DMS153 (cell line): ENCODE results near the gene RER1.

Experiments
- DNase-seq: peaks from one replicate; lab custom pipeline; 2025; lab: John Stamatoyannopoulos, UW

RER1 gene

DNA sequence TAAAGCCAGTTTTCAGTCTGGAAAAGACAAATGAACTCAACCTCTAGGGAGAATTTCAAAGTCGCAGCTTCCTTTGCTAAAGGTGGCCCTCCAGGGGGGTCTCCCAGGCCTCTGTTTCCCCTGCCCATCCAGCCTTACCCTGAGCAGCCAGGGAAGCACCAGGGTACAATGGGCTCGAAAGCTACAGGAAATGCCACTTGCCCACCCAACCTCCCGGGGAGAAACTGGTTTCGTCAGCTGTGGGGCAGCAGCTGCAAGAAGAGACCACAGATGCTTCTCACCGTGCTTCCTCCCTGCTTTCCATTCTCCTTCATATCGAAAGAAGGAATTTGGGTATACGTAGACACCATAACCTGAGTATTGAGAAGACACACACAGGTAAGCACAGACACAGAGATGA lies 2.0 kb upstream of the RER1 start:
- no peak for DNase-seq

DNA sequence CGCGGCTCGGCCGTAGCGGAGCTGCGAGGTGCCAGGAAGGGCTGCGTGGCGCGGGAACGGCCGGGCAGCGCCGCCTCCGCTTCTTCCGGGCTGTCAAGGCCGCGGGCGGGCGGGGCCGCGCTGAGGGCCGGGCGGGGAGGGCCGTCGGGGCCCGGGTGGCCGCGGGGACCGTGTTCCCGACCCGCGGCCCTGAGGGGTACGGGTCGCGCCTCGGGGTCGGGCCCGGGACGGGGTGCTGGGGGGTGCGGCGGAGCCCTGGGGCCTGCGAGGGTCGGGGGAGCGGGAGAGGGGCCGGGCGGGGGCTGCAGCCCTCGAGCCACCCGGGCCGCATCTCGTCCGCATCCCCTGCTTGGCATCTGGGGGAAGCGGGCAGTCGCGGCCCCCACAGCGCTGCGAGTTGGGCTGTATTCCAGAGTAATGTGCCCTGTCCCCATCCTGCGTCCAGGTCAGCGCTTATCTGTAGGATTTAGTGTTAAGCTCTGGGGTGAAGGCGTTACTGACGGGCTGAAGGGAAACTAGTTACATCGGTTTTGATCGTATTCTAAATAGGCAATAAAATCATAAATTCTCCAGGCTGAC lies 379 bp downstream of the RER1 start:
- no peak for DNase-seq

DNA sequence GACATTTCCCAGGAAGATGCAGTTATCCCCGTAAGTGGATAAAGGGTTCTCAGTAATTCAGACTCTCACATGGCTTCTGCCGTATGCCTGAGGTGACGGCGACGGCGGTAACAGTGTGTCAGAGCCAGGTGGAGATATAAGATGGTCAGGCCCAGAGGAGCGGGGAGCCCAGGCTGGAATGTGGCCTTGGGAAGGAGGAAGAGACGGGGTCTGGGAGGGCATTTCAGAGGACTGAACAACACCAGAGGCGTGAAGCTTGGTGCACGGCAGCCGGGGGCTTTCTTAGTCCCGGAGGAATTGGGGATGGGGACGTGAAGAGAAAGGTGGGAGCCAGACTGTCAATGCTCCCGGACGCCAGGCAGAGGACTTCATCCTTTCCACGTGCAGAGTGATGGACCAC lies 1.0 kb downstream of the RER1 start:
- DNase-seq: no peak

DNA sequence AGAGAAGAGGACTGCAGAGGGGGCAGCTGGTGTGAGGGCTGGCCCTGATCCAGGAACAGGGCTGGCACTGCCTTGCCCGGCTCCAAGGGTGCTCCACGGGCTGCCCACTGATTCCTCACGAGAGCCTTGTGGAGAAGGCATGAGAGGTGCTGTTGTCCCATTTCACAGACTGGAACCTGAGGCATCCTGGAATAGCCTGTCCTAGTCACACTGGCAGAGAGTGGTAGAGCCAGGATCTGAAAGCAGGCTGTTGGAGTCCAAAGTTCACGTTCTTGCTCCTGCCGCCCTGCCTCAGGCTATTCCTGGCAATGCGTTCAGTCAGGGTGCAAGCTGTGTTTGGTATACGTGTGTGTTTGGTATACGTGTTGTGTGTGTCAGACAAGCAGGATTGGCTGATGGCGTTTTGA lies 1.8 kb downstream of the RER1 start:
- DNase-seq: no peak

DNA sequence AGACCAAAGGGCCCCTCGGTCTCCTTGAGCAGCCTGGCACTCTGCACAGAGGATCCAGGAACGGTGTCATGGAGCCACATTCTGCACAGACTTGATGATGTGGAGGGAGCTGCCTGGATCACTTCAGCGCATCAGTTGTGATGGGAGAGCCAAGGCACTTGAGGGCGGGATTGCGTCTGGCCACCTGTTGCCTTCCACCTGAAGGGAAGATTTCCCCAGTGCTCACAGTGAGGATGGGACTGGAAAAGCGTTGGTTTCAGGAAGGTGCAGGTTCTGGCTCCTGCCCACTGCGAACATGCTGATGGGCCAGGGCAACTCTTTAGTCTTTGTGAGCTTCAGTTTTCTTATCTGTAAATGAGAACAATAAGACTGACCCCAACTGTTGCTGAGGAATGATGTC lies 2.6 kb downstream of the RER1 start:
- DNase-seq: no peak

DNA sequence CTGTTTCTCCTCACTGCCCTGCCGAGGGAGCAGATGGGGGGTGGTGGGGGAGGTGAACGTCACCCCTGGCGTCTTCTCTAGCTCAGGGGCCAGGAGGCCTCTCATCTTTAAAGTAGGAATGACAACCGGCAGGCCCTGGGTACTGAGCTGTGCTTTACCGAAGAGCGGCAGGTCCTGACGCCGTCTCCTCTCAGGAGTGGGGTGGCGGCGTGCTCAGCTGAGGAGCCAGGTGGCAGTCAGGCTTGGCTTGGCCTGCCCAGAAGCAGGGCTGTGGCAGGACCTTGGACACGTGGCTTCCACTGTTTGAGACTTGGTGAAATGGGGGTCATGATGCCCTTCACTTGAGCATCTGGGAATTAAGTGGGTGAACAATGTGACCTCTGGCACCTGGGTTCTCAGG lies 3.1 kb downstream of the RER1 start:
- no peak for DNase-seq

DNA sequence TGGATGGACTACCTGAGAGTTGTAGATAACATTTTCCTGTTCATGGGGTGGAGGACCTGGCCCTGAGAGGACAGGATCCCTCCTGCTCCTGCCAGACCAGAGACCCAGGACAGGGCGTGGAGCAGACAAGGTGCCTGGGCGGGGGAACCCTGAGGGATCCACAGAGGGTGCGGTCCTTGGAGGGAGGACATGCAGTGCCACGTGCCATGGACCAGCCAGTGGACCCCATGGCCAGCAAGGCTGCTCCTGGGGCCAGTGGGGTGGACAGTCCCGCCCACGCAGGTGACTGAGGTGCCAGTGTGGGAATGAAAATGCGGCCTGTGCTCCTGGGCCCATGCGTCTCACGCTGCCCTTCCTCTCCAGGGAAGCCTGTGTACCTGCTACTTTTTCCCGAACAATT lies 3.6 kb downstream of the RER1 start:
- no peak for DNase-seq

DNA sequence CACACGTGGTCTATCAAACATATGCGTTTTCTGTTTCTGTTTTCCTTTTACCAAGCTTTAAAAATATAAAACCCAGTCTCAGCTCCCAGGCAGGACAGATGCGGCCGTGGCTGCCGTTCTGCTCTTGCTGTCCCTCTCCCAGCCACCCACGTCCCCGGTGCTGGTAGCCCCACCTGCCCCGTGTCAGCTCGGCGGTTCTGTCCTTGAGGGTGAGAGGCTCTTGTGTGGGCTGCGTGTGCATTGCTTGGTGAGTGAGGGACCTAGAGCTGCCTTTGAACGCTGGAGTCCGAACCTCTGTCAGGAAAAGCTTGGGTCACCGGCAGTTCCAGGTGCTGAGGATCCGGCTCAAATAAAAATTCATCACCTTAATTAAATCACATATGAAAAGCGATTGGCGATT lies 4.4 kb downstream of the RER1 start:
- DNase-seq: no peak

DNA sequence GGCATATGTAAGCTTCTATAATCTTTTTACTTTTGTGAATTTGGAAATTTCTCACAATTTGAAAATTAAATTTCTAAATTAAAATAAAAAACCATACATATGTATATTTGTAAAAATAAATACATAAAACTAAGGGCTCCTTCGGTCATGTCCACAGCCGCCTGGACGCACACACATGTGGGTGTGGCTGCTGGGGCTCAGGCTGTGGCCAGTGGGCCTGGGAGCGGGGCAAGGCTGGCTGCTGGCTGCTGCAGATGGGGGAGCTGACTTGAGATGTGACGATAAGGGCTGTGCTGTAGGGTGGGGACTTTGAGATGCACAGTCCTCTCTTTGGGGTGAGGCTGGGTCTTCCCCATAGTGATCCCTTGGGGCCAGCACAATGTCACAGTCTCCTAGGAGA lies 4.8 kb downstream of the RER1 start:
- no peak for DNase-seq

DNA sequence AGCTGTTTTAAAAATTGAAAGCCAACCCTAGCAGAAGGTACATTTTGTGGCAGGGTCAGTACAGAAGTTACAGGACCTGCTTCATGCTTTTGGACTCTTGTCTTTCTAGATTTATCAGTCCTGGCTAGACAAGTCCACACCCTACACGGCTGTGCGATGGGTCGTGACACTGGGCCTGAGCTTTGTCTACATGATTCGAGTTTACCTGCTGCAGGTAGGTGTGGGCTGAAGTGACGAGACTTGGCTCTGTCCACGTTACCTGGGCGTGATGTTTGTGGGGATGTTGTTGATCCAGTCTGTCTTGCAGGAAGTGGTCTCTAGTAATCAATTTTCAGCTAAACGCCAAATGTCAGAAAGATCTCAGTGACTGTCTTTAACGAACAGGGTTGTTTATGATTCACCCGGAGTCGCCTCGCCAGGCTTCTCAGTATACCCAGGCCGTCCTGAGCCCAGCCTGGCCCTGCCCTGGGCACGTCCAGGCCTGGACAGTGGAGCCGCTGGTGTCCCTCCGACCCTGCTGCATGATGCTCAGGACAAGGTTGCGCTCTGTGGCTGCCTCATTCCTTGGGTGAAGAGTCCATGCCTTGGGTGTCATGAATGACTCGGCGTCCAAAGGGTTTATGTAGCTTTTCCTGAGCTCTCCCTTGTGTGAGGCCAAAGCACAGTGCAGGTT lies 5.5 kb downstream of the RER1 start:
- no peak for DNase-seq

DNA sequence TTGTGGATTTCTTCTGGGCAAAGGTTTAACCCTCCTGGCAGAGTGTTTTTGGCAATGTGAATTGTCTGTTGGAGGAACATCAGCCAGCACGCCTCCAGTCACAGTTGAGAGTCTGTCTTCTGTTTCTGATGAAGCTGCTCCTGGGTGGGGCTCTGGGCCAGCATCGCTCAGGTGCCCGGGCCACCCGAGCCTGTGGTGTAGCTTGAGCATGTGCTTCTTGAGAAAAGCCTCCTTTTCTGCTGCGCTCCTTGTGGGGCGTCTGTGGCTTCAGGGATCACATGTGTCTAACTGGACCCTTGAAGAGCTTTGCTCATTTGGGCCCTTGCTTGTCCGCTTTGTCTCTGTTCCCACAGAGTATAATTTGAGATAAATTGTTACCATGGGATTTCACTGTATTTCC lies 7.2 kb downstream of the RER1 start:
- DNase-seq: no peak

DNA sequence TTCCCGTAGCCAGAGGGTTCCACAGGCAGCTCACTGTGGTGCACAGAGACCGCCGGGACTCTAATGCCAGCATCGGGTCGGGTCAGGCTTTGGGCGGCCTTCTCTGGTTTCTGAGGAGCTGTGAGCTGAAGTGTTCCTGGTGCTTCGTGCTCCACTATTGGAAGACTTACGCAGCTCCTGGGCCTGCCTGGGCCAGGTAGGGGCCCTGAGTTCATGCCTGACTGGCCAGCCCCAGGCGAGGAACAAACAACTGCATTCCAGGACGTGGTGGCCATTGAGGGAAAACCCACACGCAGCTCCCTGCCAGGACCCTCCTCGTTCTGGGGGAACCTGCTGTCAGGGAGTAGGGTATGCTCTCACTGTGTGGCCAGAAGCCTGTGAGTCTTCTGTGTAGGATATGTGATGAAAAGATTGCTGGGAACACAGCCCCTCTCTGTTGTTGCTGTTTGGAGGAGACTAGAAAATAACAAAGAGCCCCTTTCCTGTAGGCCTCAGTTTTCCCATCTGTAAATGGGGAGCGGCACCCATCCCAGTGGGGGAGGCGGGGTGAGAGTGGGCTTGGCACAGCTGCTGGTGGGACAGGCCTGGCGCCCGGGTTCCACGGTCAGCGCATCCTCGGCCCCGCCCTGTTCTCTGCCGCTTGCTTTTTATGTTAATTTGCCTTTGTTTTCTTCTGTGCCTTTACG lies 8.4 kb downstream of the RER1 start:
- DNase-seq: no peak

DNA sequence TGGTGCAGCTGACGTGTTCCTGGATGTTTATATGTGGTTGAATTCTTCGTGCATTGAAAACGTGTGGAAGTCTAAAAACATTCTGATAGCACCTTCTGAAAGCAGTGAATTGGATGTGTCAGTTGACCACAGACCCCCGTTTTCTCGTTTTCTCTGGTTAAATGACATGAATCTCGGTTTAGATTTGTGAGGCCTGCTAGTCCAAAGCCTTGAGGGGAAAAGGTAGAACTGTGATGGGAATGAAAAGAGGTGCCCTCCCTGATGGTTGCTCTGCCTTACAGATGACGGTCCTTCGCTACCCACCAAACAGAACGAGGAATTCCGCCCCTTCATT lies 8.9 kb downstream of the RER1 start:
- DNase-seq: no peak

DNA sequence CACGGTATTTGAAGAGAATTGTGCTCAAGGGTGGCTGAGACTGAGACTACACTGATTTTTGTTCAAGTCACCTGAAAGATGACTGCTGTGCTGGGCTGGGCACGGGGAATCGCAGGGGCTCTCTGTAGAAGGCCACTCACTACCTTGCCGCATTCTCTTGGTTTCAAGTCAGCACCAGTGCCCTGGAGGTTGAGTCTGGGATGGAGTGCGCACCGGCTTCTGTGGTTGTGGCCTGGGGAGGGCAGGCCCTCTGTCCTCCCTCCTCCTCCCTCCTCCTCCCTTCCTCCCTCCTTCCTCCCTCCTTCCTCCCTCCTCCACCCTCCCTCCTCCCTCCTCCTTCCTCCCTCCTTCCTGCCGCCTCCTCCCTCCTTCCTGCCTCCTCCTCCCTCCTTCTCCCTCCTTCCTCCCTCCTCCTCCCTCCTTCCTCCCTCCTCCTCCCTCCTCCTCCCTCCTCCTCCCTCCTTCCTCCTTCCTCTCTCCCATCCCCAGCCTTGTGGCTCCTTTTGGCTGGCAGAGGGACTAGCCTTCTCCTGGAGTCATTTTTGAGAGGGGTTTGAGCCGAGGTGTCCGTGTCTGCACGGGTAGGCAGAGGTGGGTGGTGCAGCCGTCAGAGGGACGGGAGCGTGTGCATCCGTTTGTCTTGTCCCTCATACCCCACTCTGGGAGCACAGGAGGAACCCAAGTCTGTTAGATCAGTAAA lies 9.5 kb downstream of the RER1 start:
- no peak for DNase-seq

DNA sequence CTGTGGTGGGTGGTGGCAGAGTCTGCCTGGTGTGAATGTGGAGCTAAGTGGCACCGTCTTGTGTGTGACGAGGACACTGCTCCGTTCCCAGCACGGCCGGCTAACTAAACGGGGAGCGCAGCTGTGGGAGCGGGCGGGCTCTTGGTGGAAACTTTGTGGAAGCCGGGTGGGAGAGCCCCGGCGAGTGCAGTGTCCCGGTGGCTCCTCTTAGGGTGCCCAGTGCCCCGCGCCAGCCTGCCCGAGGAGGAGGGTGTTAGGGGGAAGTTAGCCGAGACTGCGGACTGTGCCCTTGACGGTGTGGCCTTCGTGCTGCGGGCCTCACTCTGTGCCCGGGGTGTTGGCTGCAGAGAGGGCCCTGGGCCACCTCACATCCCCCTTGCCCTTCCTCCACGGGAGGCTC lies 10.8 kb downstream of the RER1 start:
- DNase-seq: no peak

DNA sequence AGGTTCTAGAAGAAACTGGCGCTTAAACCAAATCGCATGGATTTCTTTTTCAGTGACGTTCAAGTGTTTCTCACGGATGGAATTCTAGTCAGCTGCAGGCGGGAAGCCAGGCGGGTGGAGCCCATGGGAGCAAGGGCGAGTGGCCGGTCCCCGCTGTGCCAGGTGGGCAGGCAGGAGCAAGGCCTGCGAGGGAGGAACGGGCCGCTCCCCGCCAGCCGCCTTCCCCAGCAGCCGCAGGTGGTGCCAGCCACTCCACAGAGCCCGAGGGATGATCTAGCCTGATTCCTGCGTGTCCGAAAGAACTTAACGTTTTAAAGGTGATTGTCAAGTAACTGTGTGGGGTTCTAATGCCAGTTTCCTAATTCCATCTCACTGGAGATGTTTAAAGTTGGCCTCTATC lies 11.6 kb downstream of the RER1 start:
- no peak for DNase-seq

DNA sequence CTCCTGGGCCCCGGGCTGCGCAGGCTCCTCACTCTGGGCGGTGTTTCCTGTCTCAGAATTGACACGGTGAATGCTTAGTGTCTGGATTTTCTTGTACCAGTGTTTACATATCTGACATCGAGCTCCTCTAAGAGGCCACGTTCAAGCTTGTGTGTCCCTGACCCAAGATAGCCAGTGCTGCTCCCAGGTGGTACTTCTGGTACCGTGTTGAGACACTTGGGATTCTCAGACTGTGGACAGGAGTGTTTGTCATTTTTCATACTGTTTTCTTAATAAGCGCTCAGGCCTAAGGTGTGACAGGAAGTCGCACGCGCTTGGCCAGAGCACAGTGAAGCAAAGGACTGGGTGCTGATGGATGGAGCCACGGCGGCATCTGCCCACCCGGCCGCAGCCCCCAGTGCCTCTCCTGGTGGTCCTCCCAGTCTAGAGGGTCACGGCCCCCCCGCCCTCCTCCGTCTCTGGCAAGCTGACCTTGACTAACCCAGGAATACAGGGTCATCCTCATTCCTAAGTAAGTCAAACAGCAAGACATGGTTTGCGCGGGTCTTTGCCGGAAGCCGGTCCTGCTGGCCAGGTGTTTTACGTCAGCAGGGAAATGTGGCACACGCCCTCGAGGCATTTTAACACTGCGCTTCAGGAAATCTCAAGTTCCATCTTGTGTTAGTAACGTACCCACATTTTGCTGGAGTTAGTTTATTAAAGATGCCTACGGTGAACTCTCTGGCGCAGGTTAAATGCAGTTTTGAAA lies 12.7 kb downstream of the RER1 start:
- no peak for DNase-seq

DNA sequence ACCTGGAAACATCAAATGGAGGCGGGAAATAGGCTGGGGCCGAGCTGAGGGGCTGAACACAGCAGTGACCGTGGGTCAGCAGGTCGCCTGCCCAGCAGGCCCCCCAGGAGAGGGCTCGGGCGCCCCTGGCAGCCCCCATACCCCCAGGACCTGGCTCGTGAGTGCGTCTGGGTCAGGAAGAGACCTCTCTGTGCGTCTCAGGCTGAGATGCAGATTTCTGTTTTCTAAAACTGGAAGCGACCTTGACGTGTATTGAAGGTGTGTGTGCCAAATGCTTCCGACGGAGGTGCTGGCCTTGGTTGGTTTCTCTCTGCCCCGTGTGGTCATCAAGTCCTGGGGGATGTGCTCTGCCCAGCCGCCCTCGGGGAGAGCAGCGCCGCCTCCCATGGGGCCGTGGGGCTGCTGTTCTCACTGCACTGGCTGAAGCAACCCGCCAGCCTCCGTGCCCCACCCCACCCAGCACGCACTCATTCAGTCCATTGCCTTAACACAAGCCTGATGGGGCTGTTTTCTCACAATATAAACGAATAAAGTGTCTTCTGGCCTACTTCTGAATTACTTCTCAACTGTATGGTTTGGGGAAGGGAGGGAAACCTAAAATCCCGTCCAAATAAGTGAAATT lies 13.4 kb downstream of the RER1 start:
- DNase-seq: no peak

DNA sequence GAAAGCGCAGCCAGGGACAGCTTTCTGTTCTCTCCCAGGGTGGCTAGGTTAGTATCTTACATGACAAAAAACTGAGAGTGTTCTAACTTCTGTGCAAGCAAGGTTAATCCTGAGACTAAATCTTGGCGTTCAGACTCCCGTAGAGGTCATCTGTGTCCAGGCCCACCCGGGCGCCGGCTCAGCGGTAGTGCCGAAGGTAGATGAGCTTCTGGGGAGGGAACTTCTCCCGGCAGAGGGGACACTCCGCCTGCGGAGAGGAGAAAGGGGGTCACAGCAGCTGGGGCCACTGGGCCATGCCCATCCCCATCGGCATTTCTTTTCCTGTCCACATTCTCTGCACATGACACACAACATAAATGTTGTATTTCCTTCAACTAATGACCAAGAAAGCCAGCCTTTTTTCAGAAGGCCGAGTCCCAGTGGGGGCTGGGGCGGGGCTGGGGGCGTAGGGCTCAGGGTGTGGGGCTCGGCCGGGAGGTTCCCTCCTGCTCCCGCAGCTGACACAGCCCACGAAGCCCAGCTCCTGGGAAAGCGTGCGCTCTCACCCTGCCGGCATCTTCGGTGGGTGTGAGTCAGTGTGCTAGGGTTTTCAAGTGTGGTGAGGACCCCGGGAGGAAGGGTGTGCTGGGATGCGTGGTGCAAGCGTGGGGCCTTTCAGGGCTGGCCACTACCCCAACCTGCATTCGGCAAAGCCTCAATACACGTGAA lies 14.1 kb downstream of the RER1 start:
- DNase-seq: no peak

DNA sequence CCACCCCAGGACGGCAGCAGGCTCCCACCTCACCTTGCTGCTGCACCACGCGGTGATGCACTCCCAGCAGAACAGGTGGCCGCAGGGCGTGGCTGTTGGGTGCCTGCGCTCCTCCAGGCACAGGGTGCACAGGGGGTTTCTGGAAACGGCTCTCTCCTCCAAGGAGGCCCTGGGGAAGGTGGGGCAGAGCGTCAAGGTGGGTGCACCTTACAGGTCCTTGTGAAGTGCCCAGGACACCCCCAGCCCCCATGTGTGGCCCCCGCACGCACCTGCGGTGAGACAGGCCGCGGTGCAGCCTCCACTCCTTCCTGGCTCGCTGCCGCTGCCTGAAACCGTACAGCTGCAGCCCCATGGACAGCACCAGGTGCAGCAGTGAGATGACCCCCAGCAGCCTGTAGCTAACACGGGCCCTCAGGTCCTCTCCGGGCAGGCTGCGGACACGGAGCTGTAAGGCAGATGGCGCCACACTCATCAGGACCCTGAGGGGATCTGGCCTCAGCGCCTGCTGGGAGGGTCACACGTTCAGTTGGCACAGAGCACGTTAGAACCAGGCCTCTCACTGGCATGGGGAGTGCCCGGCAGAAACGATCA lies 14.9 kb downstream of the RER1 start:
- no peak for DNase-seq
